Chondrocyte (in vitro differentiated cells): ENCODE results near the gene RAPGEF6. TPM values are rescaled to one million over a fixed set of nuclear protein-coding genes. Genes with fewer than 3 reads are reported as not detected.

Source experiments
- DNase-seq: peaks from one replicate; pipeline ENCODE4 v3.0.0; 2021; ENCODE audit warnings: mixed read lengths, low spot score
- H3K27ac Mint-ChIP-seq: one replicate; pipeline ENCODE4 v1.8.0; 2021; ENCODE audit warnings: mild to moderate bottlenecking, moderate library complexity, mixed read lengths; ENCODE audit not compliant: unreplicated experiment
- H3K27me3 Mint-ChIP-seq: 2 replicates; pipeline ENCODE4 v1.8.0; 2021; ENCODE audit warnings: low read depth, mixed read lengths
- H3K36me3 Mint-ChIP-seq: 2 replicates; pipeline ENCODE4 v1.8.0; 2021; ENCODE audit warnings: low read depth, mixed read lengths
- H3K4me1 Mint-ChIP-seq: 2 replicates; pipeline ENCODE4 v1.8.0; 2021; ENCODE audit warnings: low read depth, mild to moderate bottlenecking, mixed read lengths
- H3K4me3 Mint-ChIP-seq: one replicate; pipeline ENCODE4 v1.8.0; 2021; ENCODE audit warnings: mild to moderate bottlenecking, moderate library complexity, mixed read lengths; ENCODE audit not compliant: unreplicated experiment
- H3K9me3 Mint-ChIP-seq: 2 replicates; pipeline ENCODE4 v1.8.0; 2021; ENCODE audit warnings: low read depth, mixed read lengths
- total RNA-seq: library from RNA; stranded (reverse); gene quantifications from 3 replicates; pipeline ENCODE4 v1.2.1, GENCODE V29; 2021
- TF ChIP-seq, protein P1 (sequence below): fragments of 200-600 bp; sonication (generic); IDR thresholded peaks from 2 replicates; pipeline ENCODE4 v1.5.0; 2021; ENCODE audit warnings: antibody characterized with exemption, mild to moderate bottlenecking, moderate library complexity

Gene RAPGEF6
- total RNA-seq, 1 donor from 2014 or later, result 13.6 TPM

DNA sequence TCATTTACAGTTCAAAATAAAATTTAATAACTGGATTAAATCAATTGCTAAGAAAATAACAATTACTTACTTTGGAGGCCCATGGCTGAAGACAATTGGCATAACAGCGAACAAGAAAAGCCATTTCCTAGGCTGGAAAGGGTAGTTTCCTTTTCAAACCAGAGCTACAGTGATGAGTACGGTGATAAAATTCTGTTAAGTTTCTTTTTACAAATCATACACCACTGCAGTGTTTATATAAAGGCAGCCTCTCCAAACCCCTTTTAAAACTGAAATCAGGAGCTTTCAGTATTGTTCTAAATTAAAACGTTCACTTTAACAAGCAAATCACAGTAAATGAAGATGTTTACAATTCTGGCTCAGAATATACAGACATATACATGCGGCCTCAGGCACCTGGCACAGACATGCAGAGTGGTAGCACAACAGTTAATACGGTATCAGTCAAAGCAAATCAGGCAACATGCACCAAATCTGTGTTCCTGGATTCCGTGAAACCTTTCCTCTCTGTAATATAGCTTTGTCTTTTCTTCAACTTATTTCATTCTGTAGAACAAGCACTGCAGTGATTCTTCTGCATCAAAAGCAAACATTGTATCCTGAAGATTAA, 102.9 kb downstream of the RAPGEF6 start:
- peaks cover 22% of the 10 kb centered on the region for H3K4me1 Mint-ChIP-seq
- H3K27me3 Mint-ChIP-seq, result no peaks in the 10 kb centered on the region
- no peak overlapping the region for H3K4me3 Mint-ChIP-seq
- peaks cover 2% of the 10 kb centered on the region for H3K36me3 Mint-ChIP-seq
- no peaks in the 10 kb centered on the region for H3K9me3 Mint-ChIP-seq
- no peak overlapping the region for H3K27ac Mint-ChIP-seq
- no peak for DNase-seq
- TF ChIP-seq, protein P1, sequence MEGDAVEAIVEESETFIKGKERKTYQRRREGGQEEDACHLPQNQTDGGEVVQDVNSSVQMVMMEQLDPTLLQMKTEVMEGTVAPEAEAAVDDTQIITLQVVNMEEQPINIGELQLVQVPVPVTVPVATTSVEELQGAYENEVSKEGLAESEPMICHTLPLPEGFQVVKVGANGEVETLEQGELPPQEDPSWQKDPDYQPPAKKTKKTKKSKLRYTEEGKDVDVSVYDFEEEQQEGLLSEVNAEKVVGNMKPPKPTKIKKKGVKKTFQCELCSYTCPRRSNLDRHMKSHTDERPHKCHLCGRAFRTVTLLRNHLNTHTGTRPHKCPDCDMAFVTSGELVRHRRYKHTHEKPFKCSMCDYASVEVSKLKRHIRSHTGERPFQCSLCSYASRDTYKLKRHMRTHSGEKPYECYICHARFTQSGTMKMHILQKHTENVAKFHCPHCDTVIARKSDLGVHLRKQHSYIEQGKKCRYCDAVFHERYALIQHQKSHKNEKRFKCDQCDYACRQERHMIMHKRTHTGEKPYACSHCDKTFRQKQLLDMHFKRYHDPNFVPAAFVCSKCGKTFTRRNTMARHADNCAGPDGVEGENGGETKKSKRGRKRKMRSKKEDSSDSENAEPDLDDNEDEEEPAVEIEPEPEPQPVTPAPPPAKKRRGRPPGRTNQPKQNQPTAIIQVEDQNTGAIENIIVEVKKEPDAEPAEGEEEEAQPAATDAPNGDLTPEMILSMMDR, result no peak

DNA sequence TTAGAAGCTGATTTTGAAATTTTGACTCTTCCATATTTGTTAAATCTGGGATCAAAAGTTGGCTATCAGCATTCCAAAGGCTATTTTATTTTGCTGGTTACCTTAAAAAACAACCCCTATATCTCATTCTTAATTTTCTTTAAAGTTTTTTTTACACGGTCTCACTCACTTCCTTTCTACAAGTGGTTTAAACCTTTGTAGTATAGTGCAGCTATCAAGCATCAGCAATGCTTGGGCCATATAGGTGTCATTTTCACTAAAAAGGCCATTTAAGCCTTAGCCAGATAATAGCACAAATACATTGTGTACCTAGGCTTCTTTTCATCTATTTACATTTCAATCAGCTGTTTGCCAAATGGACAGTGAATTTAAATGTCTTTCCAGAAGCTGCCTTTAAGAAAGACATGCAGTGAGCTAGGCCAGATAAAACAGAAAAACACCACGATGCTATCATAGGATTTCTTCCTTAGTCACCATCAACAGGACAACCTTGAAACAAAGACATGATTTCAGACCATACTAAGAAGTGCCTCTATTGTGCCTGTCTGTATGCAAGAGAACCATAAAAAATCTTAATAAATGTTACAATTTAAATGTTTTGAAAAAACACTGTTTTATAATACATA, 104.2 kb downstream of the RAPGEF6 start:
- Mint-ChIP-seq H3K27me3 (no peaks in the 10 kb centered on the region), H3K36me3 (peaks cover 2% of the 10 kb centered on the region), H3K4me1 (peaks cover 11% of the 10 kb centered on the region), H3K4me3 (no peak overlapping the region), H3K27ac (peak overlapping the region; percentile 3), H3K9me3 (no peaks in the 10 kb centered on the region)
- TF ChIP-seq, protein P1, result no peak
- DNase-seq, result no peak

DNA sequence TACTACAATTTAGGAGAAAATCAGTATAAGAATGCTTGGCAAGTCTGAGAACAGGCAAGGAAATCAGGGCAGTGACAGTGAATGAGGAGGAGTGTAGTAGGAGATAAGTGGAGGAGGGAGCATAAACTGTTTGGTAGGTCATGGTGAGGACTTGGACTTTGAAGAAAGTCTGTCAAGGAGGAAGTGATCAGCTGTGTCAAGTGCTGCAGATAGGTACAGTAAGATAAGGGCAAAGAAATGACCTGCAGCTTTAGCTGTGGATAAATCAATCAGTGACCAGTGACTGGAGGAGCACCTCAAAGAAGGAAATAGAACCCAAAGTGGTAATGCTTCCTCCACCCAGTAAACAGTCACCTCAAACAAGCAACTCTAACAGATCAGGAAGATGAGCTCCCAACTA, 106.3 kb downstream of the RAPGEF6 start:
- peaks cover 5% of the 10 kb centered on the region for H3K4me1 Mint-ChIP-seq
- TF ChIP-seq, protein P1, result no peak
- no peak for DNase-seq
- H3K27ac Mint-ChIP-seq, result no peak overlapping the region
- H3K36me3 Mint-ChIP-seq, result peaks cover 2% of the 10 kb centered on the region
- no peaks in the 10 kb centered on the region for H3K27me3 Mint-ChIP-seq
- H3K4me3 Mint-ChIP-seq, result no peak overlapping the region
- H3K9me3 Mint-ChIP-seq, result no peaks in the 10 kb centered on the region

DNA sequence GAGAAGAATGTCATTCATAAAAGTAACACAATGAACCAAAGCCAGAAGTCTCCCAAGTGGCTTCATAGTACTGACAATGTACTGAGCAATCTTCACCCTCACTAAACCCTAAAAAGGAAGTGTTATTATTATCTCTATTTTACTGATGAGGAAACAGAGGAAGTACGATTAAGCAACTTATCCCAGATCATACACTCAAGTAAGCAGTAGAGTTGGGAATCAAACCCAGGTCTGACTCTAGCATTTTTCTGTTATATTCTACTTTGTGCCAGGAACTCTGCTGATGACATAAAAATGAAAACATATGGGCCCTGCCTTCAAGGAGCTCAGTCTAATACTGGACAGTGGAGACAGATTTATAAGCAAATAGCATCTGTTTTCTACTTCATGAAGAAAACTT, 109.2 kb downstream of the RAPGEF6 start:
- Mint-ChIP-seq H3K9me3 (no peaks in the 10 kb centered on the region), H3K36me3 (peaks cover 2% of the 10 kb centered on the region), H3K27ac (no peak overlapping the region), H3K4me3 (no peak overlapping the region), H3K27me3 (no peaks in the 10 kb centered on the region), H3K4me1 (peaks cover 8% of the 10 kb centered on the region)
- TF ChIP-seq, protein P1, result no peak
- no peak for DNase-seq

DNA sequence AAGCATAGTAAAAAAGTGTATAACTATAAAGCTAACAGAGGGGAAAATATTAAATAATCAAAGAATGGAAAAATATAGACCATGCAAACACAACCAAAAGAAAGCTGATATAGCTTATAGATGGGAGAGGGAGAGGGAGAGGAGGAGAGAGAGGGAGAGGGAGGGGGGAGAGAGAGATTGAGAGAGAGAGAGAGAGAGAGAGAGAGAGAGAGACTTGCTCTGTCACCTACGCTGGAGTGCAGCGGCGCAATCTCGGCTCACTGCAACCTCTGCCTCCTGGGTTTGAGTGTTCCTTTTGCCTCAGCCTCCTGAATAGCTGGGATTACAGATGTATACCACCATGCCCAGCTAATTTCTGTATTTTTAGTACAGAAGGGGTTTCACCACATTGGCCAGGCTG, 110.6 kb downstream of the RAPGEF6 start:
- no peak for DNase-seq
- Mint-ChIP-seq H3K4me1 (peaks cover 7% of the 10 kb centered on the region), H3K27me3 (no peaks in the 10 kb centered on the region), H3K36me3 (peaks cover 5% of the 10 kb centered on the region), H3K4me3 (no peak overlapping the region), H3K27ac (no peak overlapping the region), H3K9me3 (no peaks in the 10 kb centered on the region)
- TF ChIP-seq, protein P1, result no peak
